H9 (cell line): ENCODE data around the gene TCEA2. TPM values are rescaled to one million over a fixed set of nuclear protein-coding genes. Genes with fewer than 3 reads are reported as not detected.

ENCODE experiments used
- DNase-seq: peaks from one replicate; pipeline ENCODE4 v3.0.0-alpha.2; 2017
- H2AFZ ChIP-seq: one replicate; pipeline ENCODE4 v1.6.1; 2013; ENCODE audit warnings: mild to moderate bottlenecking, low read length, control low read depth, moderate library complexity
- H2AK5ac ChIP-seq: 2 replicates; pipeline ENCODE4 v1.6.1; 2013; ENCODE audit warnings: low read length, control low read depth, mixed read lengths; ENCODE audit not compliant: insufficient read length
- H2BK120ac ChIP-seq: one replicate; pipeline ENCODE4 v1.6.1; 2013; ENCODE audit warnings: low read depth, mild to moderate bottlenecking, low read length, control low read depth, inconsistent platforms; ENCODE audit not compliant: poor library complexity, severe bottlenecking
- H2BK12ac ChIP-seq: 2 replicates; pipeline ENCODE4 v1.6.1; 2013; ENCODE audit warnings: low read length, control low read depth, mixed read lengths, low read depth; ENCODE audit not compliant: insufficient read length
- H2BK15ac ChIP-seq: 2 replicates; pipeline ENCODE4 v1.6.1; 2013; ENCODE audit warnings: low read depth, low read length, control low read depth
- H2BK20ac ChIP-seq: one replicate; pipeline ENCODE4 v1.6.1; 2013; ENCODE audit warnings: low read depth, mild to moderate bottlenecking, low read length, control low read depth, inconsistent platforms; ENCODE audit not compliant: poor library complexity, severe bottlenecking
- H2BK5ac ChIP-seq: 2 replicates; pipeline ENCODE4 v1.6.1; 2013; ENCODE audit warnings: low read length, control low read depth, mixed read lengths; ENCODE audit not compliant: insufficient read length
- H3K14ac ChIP-seq: 2 replicates; pipeline ENCODE4 v1.6.1; 2013; ENCODE audit warnings: low read length, control low read depth; ENCODE audit not compliant: insufficient read depth
- H3K18ac ChIP-seq: 2 replicates; pipeline ENCODE4 v1.6.1; 2013; ENCODE audit warnings: low read depth, mild to moderate bottlenecking, mixed read lengths, low read length, control low read depth; ENCODE audit not compliant: insufficient read length
- H3K23ac ChIP-seq: 2 replicates; pipeline ENCODE4 v1.6.1; 2013; ENCODE audit warnings: low read length, control low read depth, mixed read lengths, low read depth; ENCODE audit not compliant: insufficient read length
- H3K23me2 ChIP-seq: 2 replicates; pipeline ENCODE4 v1.6.1; 2013; ENCODE audit warnings: low read depth, mild to moderate bottlenecking, mixed read lengths, low read length, control low read depth; ENCODE audit not compliant: insufficient read length, poor library complexity, severe bottlenecking
- H3K27ac ChIP-seq: 2 replicates; pipeline ENCODE4 v1.5.1; 2013; ENCODE audit warnings: low read length, control low read depth, mixed read lengths, low read depth; ENCODE audit not compliant: insufficient read length
- H3K27me3 ChIP-seq: 2 replicates; pipeline ENCODE4 v1.6.1; 2013; ENCODE audit warnings: low read length, control low read depth, inconsistent platforms; ENCODE audit not compliant: insufficient read depth
- H3K4ac ChIP-seq: 2 replicates; pipeline ENCODE4 v1.6.1; 2013; ENCODE audit warnings: low read depth, mild to moderate bottlenecking, control low read depth, inconsistent platforms, low read length, moderate library complexity
- H3K4me1 ChIP-seq: 2 replicates; pipeline ENCODE4 v1.6.1; 2013; ENCODE audit warnings: low read length, control low read depth, inconsistent platforms; ENCODE audit not compliant: insufficient read depth
- H3K4me2 ChIP-seq: 2 replicates; pipeline ENCODE4 v1.6.1; 2013; ENCODE audit warnings: low read length, control low read depth, mixed read lengths; ENCODE audit not compliant: insufficient read length, insufficient read depth
- H3K56ac ChIP-seq: 2 replicates; pipeline ENCODE4 v1.6.1; 2013; ENCODE audit warnings: low read depth, mild to moderate bottlenecking, mixed read lengths, low read length, control low read depth; ENCODE audit not compliant: insufficient read length
- H3K79me1 ChIP-seq: 2 replicates; pipeline ENCODE4 v1.6.1; 2013; ENCODE audit warnings: low read depth, mild to moderate bottlenecking, moderate library complexity, low read length, control low read depth, inconsistent platforms; ENCODE audit not compliant: insufficient read depth, poor library complexity, severe bottlenecking
- H3K79me2 ChIP-seq: 2 replicates; pipeline ENCODE4 v1.6.1; 2013; ENCODE audit warnings: low read length, control low read depth, inconsistent platforms; ENCODE audit not compliant: insufficient read depth
- H3K9ac ChIP-seq: 2 replicates; pipeline ENCODE4 v1.6.1; 2013; ENCODE audit warnings: low read length, control low read depth, mixed read lengths; ENCODE audit not compliant: insufficient read length; ENCODE audit errors: extremely low read depth
- H3K9me3 ChIP-seq: one replicate; pipeline ENCODE4 v1.6.1; 2013; ENCODE audit warnings: low read depth, low read length, inconsistent platforms; ENCODE audit not compliant: control insufficient read depth
- H3T11ph ChIP-seq: one replicate; pipeline ENCODE4 v1.6.1; 2013; ENCODE audit warnings: mild to moderate bottlenecking, low read length, control low read depth, inconsistent platforms
- H4K20me1 ChIP-seq: one replicate; pipeline ENCODE4 v1.6.1; 2013; ENCODE audit not compliant: control insufficient read depth, insufficient read length, insufficient read depth
- H4K5ac ChIP-seq: 2 replicates; pipeline ENCODE4 v1.6.1; 2013; ENCODE audit warnings: low read depth, mild to moderate bottlenecking, mixed read lengths, low read length, control low read depth; ENCODE audit not compliant: insufficient read length
- H4K8ac ChIP-seq: replicated peaks from 2 replicates; pipeline ENCODE4 v1.6.1; 2013; ENCODE audit warnings: low read length, control low read depth, mixed read lengths, low read depth; ENCODE audit not compliant: insufficient read length
- H4K91ac ChIP-seq: 2 replicates; pipeline ENCODE4 v1.6.1; 2013; ENCODE audit warnings: low read depth, mild to moderate bottlenecking, moderate library complexity, mixed read lengths, low read length, control low read depth; ENCODE audit not compliant: insufficient read length
- H3K27ac Mint-ChIP-seq, 3 experiments: 2 replicates in 2 of 3; 3 replicates in 1 of 3; pipeline ENCODE4 v1.8.0; 2020 to 2021; ENCODE audit warnings: mixed read lengths in 3 of 3, mild to moderate bottlenecking in 1 of 3, moderate library complexity in 1 of 3
- H3K27me3 Mint-ChIP-seq: 2 replicates; pipeline ENCODE4 v1.8.0; 2021; ENCODE audit warnings: low read depth, mild to moderate bottlenecking, moderate library complexity, mixed read lengths
- H3K36me3 Mint-ChIP-seq, 3 experiments: 2 replicates in 2 of 3; 3 replicates in 1 of 3; pipeline ENCODE4 v1.8.0; 2020 to 2021; ENCODE audit warnings: low read depth in 3 of 3, mixed read lengths in 3 of 3; ENCODE audit not compliant: insufficient read depth in 1 of 3
- H3K4me1 Mint-ChIP-seq, 2 experiments: 2 replicates each; pipeline ENCODE4 v1.8.0; 2020; ENCODE audit warnings: mixed read lengths in 2 of 2
- H3K4me3 Mint-ChIP-seq, 2 experiments: 2 replicates in 1 of 2; 3 replicates in 1 of 2; pipeline ENCODE4 v1.8.0; 2020 to 2021; ENCODE audit warnings: mild to moderate bottlenecking in 2 of 2, mixed read lengths in 2 of 2, moderate library complexity in 1 of 2
- H3K9me3 Mint-ChIP-seq, 2 experiments: 2 replicates in 1 of 2; 3 replicates in 1 of 2; pipeline ENCODE4 v1.8.0; 2020; ENCODE audit warnings: mild to moderate bottlenecking in 2 of 2, mixed read lengths in 2 of 2, moderate library complexity in 1 of 2
- CTCF ChIP-seq: fragments of 200-600 bp; sonication (generic); conservative IDR thresholded peaks from 3 replicates; pipeline ENCODE4 v1.8.0; 2021; ENCODE audit warnings: antibody characterized with exemption, mild to moderate bottlenecking
- WGBS: extraction: QIAGEN DNeasy Blood & Tissue Kit; methylation state at CpG from one replicate; pipeline ENCODE4 v1.1.7; 2013; ENCODE audit warnings: missing lambda C conversion rate, low lambda C conversion rate, mixed read lengths; ENCODE audit not compliant: insufficient read length; ENCODE audit errors: extremely low coverage; 5-methylcytosine and 5-hydroxymethylcytosine counted together
- total RNA-seq: library from RNA; stranded (reverse); gene quantifications from 2 replicates; pipeline ENCODE4 v1.2.1, GENCODE V29; 2021

The TCEA2 gene
- total RNA-seq, 1 experiment from 2014 or later, result 51.7 TPM

DNA sequence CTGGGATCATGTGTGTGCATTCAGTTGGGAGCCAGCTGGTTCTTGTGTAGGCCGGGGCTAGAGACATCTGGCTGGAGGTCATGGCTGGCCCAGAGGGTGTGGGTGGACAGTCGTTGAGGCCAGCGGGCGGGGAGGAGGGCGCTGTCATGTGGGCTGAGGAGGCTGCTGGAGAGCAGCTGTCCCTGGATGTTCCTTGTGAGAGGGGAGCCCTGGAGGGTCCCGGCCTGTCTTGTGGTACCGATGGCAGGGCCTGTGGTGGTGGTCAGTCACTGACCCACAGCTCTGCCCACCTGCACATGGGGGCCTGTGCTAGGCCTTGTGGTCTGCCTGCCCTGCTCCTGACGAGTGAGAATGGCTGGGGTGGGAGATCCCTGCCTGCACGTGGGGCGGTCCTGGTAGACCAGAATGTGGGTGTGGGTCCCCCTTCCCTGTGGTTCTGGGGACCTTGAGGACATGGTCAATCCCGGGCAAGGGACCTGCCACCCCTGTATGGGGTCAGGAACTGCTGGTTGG lies 29.0 kb upstream of the TCEA2 start:
- Histone ChIP-seq H3K23me2 (peaks cover 11% of the 10 kb centered on the region), H3K23ac (no peak overlapping the region), H3K9ac (no peak overlapping the region), H4K20me1 (no peaks in the 10 kb centered on the region), H3K14ac (no peak overlapping the region), H2BK15ac (no peak overlapping the region), H3K4me2 (no peak overlapping the region), H3K79me2 (no peaks in the 10 kb centered on the region), H2BK120ac (no peak overlapping the region), H2AK5ac (no peak overlapping the region), H3K79me1 (no peaks in the 10 kb centered on the region), H2BK5ac (no peak overlapping the region), H2BK12ac (no peak overlapping the region), H3K9me3 (no peaks in the 10 kb centered on the region), H3K18ac (no peak overlapping the region), H2BK20ac (no peak overlapping the region), H2AFZ (no peak overlapping the region), H3K27me3 (no peaks in the 10 kb centered on the region), H4K91ac (no peak overlapping the region), H3K56ac (no peak overlapping the region), H4K5ac (no peak overlapping the region), H3K27ac (no peak overlapping the region), H3T11ph (no peak overlapping the region), H3K4me1 (no peaks in the 10 kb centered on the region; the same call in 1 of the 2 replicates), H3K4ac (no peak overlapping the region), H4K8ac (no peak overlapping the region)
- Mint-ChIP-seq H3K27me3 (peaks cover 7% of the 10 kb centered on the region), H3K27ac (peak overlapping the region in 2 of 3 experiments; percentile 52 to 89; a peak in 2 of 7 replicates), H3K4me1 (peaks cover 21 to 23% of the 10 kb centered on the region in 2 experiments), H3K4me3 (no peak overlapping the region), H3K36me3 (peaks cover 14 to 50% (median 38%) of the 10 kb centered on the region in 3 experiments; a peak in 6 of 7 replicates), H3K9me3 (no peaks in the 10 kb centered on the region; a peak in 1 of 5 replicates)
- no peak for TF ChIP-seq CTCF
- WGBS, result no CpG with 5 or more reads among the region's 11 CpGs
- no peak for DNase-seq
